ENCODE results near the gene MICAL3. TPM values are rescaled to one million over a fixed set of nuclear protein-coding genes. Genes with fewer than 3 reads are reported as not detected.
A peak's percentile ranks its signal among the peaks of the same experiment; 100 is the strongest.

Gene MICAL3
- polyA plus RNA-seq, 1 donor from 2014 or later, result 28.1 TPM

- Histone ChIP-seq H3K9ac (ENCODE audit: low read length) (peak overlapping the region; percentile 55), H3K36me3 (ENCODE audit: insufficient read depth, low read length) (no peaks in the 10 kb centered on the region), H3K9me2 (ENCODE audit: insufficient read depth, low read length) (no peaks in the 10 kb centered on the region), H3K79me2 (replicated peaks; ENCODE audit: insufficient read depth, low read length) (peaks cover 8% of the 10 kb centered on the region), H3K9me3 (ENCODE audit: low read length) (no peaks in the 10 kb centered on the region), H3K4me2 (ENCODE audit: low read length) (no peak overlapping the region), H2AFZ (ENCODE audit: low read depth, low read length) (no peak overlapping the region), H3K27me3 (ENCODE audit: insufficient read depth, low read depth, low read length) (no peaks in the 10 kb centered on the region), H3K27ac (ENCODE audit: low read length) (peak overlapping the region; percentile 85), H4K20me1 (ENCODE audit: insufficient read depth) (no peaks in the 10 kb centered on the region), H3K4me3 (ENCODE audit: low read length) (peak overlapping the region; percentile 27), H3F3A (ENCODE audit: insufficient read depth, low read length, poor library complexity, severe bottlenecking) (no peaks in the 10 kb centered on the region)
- no peak for TF ChIP-seq POLR2AphosphoS5 (IDR thresholded peaks at IDR 0.05)
- no peak for TF ChIP-seq EZH2 (IDR thresholded peaks at IDR 0.05; ENCODE audit: borderline replicate concordance, insufficient read depth, low read length, poor library complexity, severe bottlenecking)
- no peak for TF ChIP-seq REST (IDR thresholded peaks at IDR 0.05; ENCODE audit: borderline replicate concordance)
- TF ChIP-seq TAF1 (IDR thresholded peaks at IDR 0.05; ENCODE audit: low read depth), result no peak
- TF ChIP-seq SMC3 (conservative IDR thresholded peaks at IDR 0.05; ENCODE audit: poor library complexity), result no peak
- TF ChIP-seq MXI1 (conservative IDR thresholded peaks at IDR 0.05; ENCODE audit: poor library complexity, severe bottlenecking), result no peak
- TF ChIP-seq EP300 (conservative IDR thresholded peaks at IDR 0.05; ENCODE audit: poor library complexity, severe bottlenecking), result no peak
- TF ChIP-seq CTCF (IDR thresholded peaks at IDR 0.05; ENCODE audit: poor library complexity, severe bottlenecking), result no peak
- no peak for TF ChIP-seq RAD21 (conservative IDR thresholded peaks at IDR 0.05)
These were observed 81.6 kb downstream of the MICAL3 start for GRCh38 chr22:17942721-17943120.

- Histone ChIP-seq H2AFZ (ENCODE audit: low read depth, low read length) (no peak overlapping the region), H3K9me2 (ENCODE audit: insufficient read depth, low read length) (no peaks in the 10 kb centered on the region), H3K9ac (ENCODE audit: low read length) (no peak overlapping the region), H4K20me1 (ENCODE audit: insufficient read depth) (no peaks in the 10 kb centered on the region), H3K36me3 (ENCODE audit: insufficient read depth, low read length) (no peaks in the 10 kb centered on the region), H3K27me3 (ENCODE audit: insufficient read depth, low read depth, low read length) (no peaks in the 10 kb centered on the region), H3K4me3 (ENCODE audit: low read length) (peak overlapping the region; percentile 34), H3K4me2 (ENCODE audit: low read length) (no peak overlapping the region), H3F3A (ENCODE audit: insufficient read depth, low read length, poor library complexity, severe bottlenecking) (no peaks in the 10 kb centered on the region), H3K9me3 (ENCODE audit: low read length) (no peaks in the 10 kb centered on the region), H3K79me2 (replicated peaks; ENCODE audit: insufficient read depth, low read length) (peaks cover 8% of the 10 kb centered on the region), H3K27ac (ENCODE audit: low read length) (peak overlapping the region; percentile 85)
- TF ChIP-seq TAF1 (IDR thresholded peaks at IDR 0.05; ENCODE audit: low read depth) (no peak), SMC3 (conservative IDR thresholded peaks at IDR 0.05; ENCODE audit: poor library complexity) (no peak), RAD21 (conservative IDR thresholded peaks at IDR 0.05) (no peak), EZH2 (IDR thresholded peaks at IDR 0.05; ENCODE audit: borderline replicate concordance, insufficient read depth, low read length, poor library complexity, severe bottlenecking) (no peak), REST (IDR thresholded peaks at IDR 0.05; ENCODE audit: borderline replicate concordance) (no peak), POLR2AphosphoS5 (IDR thresholded peaks at IDR 0.05) (no peak), EP300 (conservative IDR thresholded peaks at IDR 0.05; ENCODE audit: poor library complexity, severe bottlenecking) (no peak), CTCF (IDR thresholded peaks at IDR 0.05; ENCODE audit: poor library complexity, severe bottlenecking) (no peak)
These were observed 82.6 kb downstream of the MICAL3 start for GRCh38 chr22:17941471-17942406.

All from neural cell (in vitro differentiated cells).